Fibroblast of peridontal ligament (primary cell): ENCODE data around the gene ENAH.
A peak's percentile ranks its signal among the peaks of the same experiment; 100 is the strongest.
"Not testable (repeated sequence)": the region's sequence is repeated elsewhere in the genome, so short reads cannot be mapped to it uniquely, and the experiment has no call there.

Experiments used
- DNase-seq: peaks from one replicate; pipeline ENCODE4 v3.0.0-alpha.2; 2010; ENCODE audit errors: extremely low read depth

Gene ENAH

DNA sequence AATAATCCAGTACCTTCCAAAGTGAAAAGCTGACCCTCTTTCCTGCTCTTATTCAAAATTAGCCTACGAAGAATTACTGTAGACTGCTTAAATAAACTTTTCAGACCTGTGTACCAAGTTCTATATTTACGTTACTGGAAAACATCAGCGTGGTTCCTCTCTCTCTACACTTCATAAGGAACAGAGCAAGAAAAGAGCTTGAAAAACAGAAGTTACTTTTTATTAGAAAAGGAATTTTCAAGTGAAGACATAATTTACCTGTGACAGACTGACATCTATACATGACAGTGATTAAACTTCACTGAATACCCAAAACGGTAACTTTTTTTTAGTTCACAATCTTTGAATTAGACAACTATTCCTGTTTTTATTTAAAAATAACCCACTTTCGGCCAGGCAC is 2.7 kb downstream of the ENAH start:
- no peak for DNase-seq

DNA sequence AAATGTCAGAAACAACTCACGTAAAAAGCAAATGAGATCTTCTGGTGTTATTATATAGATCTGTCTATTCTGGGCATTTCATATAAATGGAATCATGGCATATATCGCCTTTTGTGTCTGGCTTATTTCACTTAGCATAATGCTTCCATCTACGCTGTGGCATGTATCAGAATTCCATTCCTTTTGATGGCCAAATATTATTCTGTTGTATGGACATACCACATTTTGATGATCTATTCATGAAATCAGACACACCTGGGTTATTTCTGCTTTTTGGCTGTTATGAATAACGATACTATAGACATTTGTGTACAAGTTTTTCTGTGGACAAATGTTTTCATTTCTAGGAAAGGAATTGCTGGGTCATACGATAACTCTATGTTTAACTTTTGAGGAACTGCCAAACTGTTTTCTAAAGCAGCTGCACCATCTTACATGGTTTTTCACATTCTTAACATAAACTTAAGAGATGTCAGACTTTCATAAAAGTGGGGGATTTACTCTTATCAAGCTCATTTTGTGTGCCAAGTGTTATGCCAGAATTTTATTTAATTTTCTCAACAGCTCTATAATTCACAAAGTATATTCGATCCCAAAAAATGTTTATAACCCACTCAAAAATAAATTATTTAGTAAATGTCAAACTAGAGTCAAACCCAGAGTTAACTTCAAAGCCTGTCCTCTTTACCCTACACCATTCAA is 7.6 kb downstream of the ENAH start:
- peak; percentile 37 for DNase-seq

DNA sequence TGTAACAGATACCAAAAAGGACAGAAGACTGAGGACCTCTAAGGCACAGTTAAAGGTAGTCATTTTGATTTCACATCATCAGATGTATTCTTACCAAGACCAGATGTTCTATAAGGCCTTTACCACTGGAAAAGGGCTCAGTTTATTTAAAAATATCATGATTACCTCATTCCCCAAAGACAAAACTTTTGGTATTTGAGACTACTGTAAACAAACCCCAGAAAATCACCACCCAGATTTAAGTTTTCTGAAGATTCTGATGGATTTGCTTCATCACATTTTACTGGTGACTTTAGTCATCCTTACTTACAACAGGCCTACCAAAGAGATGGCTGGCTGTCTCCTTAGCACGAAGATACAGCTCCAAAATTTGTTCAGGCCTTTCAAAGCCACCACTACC is 8.3 kb downstream of the ENAH start:
- DNase-seq, result peak; percentile 85

DNA sequence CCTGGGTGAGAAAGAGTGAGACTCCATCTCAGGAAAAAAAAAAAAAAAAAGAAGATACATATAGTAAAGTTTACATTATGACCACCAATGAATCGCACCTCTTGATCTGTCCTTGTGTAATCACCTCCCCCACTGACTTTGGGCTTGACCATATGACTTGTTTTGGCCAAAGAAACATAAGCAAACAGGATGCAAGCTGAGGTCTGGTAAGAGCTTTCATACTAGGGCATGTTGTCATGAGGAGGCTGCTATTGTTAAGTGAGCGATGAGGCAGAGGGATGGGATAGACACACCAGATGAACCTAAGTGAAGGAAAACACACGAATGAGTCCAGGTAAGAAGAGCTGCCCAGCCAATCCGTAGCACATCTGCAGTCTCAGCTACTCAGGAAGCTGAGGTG is 10.7 kb downstream of the ENAH start:
- no peak for DNase-seq

DNA sequence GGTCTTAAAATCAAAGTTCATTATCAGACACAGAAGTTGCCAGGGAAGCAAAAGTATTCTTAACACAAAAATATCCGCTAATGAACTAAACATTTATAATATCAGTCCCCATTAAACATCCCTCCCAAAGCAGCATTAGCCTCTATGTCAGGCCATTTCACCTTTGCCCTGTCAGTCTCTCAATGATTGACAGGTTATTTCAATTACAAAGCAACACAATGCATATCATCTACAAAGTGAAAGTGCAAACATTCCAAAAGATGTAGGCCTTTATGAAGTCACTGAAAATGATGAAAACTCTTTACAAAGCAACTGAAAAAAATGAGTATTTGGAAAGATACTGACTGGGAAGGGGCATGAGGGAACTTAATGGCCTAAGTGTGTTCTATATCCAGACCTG is 14.1 kb downstream of the ENAH start:
- no peak for DNase-seq

DNA sequence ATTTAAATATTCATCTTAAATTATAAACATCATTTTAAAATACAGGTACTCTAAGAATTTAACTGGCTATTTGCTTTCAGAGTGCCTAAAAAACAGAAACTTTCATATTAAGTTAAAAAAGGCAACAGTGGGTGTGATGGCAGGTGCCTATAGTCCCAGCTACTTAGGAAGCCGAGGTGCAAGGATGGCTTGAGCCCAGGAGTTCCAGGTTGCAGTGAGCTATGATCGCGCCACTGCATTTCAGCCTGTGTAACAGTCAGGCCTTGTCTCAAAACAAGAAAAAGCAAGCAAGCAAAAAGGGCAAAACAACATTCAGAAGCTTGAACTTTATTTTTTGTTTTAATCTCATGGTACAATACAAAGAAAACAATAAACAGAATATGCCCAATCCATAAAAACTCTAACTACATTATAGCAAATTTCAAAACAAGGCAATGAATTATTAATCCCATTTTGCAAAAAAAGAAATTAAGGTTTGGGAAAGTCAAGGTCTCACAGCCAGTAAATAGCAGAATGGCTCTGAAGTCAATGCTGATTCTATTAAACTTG is 15.2 kb downstream of the ENAH start:
- DNase-seq, result no peak

DNA sequence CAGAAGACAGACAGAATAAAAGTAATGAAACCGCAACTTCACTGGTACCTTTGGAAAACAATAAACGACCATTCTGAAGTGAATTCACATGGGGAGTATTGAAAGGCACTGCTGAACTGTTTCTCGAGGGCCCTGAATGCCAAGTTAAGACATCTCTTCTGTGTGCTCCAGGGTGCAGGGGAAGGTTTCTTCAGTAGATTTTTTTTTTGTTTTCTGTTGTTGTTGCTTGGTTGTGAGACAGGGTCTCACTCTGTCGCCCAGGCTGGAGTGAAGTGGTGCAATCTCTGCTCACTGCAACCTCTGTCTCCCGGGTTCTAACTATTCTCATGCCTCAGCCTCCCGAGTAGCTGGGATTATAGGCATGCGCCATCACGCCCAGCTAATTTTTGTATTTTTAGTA is 15.9 kb downstream of the ENAH start:
- not testable (repeated sequence) for DNase-seq

DNA sequence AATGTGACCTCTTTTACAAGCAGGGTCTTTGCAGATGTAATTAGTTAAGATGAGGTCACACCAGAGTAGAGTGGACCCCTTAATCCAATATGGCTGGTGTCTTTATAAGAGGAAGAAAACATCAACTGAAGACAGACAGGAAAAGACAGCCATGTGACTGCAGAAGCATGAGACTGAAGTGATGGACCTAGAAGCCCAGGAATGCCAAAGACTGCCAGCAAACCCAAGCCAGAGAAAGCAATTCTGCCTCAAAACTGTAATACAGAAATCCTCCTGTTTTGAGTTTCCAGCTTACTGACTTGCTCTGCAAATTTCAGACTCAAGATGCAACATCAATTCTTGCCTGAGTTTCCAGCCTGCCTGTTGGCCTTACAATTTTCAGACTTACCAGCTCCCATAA is 17.3 kb downstream of the ENAH start:
- peak; percentile 80 for DNase-seq

DNA sequence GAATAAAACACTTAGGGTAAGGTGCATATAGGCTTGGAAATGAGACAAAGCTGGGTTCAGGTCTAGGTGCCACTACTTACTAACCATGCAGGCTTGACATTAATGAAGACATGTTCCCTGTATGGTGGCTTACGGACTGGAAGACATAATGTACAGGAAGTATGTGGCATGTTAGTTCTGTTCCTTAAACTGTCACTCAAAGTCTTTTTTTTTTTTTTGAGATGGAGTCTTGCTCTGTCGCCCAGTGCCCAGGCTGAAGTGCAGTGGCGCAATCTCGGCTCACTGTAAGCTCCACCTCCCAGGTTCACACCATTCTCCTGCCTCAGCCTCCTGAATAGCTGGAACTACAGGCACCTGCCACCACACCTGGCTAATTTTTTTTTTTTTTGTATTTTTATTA is 20.1 kb downstream of the ENAH start:
- DNase-seq, result not testable (repeated sequence)

DNA sequence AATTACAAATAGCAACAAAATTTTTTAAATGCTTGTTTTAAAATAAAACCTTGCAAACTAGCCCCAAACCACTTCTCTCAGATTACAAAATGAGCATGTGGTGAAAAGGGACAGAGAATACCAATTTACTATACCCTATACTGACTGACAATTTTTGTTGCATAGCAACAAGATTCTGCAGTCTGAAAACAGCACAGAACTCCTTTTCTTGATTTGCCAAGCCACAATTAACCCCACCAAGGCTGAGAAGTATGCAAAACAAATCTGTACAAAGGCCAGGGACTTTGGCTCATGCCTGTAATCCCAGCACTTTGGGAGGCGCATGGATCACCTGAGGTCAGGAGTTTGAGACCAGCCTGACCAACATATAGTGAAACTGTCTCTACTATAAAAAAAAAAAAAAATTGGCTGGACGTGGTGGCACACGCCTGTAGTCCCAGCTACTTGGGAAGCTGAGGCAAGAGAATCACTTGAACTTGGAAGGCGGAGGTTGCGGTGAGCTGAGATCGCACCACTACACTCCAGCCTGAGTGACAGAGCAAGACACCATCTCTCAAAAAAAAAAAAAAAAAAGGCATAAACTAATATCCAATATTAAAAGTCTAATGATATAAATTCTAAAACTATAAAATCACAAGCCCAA is 21.8 kb downstream of the ENAH start:
- DNase-seq, result peak; percentile 70

DNA sequence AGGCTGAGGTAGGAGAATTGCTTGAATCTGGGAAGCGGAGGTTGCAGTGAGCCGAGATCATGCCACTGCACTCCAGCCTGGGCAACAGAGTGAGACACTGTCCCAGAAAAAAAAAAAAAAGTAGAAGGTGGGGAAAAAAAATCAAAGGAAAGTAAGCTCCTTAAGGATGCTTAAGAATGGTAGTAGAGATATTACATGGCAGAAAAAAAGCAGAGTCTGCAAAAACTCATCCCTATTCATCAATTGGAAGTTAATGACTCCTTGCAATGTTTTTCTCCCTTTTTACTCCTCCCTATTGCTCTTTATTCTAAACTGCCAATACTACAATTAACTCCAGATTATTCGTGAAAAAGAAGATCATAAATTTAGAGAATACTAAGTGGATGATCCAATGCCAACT is 23.4 kb downstream of the ENAH start:
- no peak for DNase-seq

DNA sequence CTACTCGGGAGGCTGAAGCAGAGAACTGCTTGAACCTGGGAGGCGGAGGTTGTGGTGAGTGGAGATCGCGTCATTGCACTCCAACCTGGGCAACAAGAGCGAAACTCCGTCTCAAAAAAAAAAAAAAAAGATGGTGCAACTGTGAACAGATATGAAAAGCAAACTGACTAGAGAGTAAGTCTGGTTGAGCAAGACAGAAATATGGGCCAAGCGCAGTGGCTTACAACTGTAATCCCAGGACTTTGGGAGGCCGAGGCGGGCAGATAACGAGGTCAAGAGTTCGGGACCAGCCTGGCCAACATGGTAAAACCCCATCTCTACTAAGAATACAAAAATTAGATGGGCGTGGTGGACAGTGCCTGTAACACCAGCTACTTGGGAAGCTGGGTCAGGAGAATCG is 24.1 kb downstream of the ENAH start:
- DNase-seq, result not testable (repeated sequence)

DNA sequence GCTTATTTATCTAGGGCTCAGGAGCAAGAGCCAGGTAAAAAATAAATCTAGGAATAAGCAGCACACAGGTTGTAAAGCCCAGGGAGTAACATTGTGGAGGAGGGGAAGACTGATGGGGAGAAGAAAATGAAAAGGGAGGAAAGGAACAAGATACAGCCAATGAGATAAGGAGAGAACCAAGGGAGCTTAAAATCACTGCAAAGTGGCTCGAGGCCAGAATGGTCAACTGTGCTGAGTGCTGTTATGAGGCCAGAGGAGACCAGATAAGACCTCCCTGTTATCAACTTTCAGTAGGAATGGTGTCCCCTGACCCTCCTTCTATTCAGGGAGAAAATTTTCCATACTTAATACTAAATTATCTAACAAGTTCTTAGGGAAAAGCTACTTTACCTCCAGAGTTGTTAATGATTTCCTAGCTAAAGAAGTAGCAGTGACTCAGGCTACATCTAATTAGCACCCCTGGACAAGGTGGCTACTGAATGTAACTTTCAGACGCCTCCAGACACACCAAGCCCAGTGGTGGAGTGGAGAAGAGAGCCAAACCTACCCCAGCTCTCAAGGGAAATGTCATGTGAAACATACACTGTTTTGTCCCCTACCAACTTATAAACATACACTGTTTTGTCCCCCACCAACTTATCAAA is 25.5 kb downstream of the ENAH start:
- no peak for DNase-seq

DNA sequence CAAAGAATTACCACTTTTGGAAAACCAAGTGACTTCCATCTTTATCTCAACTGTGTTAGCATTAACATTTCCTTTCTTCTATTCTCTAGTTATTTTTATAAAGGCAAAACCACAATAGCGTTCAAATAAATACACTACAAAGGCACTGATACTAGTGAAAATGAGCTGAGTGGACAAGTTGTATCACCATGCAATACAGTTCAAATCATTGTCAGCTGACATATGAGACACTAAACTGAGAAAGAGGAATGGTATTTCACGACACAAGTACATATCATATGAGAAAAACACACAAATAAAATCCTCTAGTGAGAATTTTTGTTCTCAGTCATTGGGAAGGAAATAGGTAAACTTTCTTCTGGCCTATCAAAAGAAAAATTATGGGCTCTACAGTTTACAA is 26.2 kb downstream of the ENAH start:
- DNase-seq, result peak; percentile 77

DNA sequence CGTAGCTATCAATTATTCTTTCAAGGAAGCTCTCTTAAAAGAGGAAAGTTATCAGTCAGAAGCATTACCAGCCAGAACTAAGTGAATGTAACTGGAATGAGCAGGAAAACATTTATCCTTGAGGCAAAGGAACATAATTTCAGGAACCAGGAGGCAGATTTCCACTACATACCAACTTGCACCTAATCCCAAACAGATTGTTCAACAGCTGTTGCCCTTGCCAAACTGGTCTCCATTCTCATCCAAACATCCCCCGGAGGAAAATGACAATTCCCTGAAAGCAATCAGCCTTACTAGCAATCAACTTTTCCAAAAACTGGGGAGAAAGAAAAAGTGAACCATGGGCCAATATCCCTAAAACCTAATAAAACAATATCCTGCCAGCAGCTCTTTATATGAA is 35.0 kb downstream of the ENAH start:
- peak; percentile 60 for DNase-seq

DNA sequence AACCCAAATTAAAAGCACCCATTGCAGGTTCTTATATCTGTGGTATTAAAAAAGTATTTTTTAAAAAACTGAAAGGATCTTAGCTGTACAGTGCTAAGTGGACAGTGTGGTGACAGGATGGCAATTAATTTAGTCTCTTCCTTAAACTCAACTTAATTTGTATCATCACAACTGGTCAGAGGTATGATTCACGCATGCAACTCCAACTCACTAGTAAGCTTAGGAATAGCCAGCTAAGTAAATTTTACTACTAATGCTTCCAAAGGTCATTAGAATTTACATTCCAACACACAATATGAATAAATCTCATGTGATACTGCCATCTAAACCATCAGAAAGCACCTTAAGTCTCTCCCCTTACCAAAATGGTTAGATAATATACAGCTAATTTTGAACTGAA is 35.4 kb downstream of the ENAH start:
- DNase-seq, result no peak

DNA sequence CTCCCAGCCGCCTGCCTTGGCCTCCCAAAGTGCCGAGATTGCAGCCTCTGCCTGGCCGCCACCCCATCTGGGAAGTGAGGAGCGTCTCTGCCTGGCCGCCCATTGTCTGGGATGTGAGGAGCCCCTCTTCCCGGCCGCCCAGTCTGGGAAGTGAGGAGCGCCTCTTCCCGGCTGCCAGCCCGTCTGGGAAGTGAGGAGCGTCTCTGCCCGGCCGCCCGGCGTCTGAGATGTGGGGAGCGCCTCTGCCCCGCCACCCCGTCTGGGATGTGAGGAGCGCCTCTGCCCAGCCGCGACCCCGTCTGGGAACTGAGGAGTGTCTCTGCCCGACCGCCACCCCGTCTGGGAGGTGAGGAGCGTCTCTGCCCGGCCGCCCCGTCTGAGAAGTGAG is 37.5 kb downstream of the ENAH start:
- DNase-seq, result not testable (repeated sequence)

DNA sequence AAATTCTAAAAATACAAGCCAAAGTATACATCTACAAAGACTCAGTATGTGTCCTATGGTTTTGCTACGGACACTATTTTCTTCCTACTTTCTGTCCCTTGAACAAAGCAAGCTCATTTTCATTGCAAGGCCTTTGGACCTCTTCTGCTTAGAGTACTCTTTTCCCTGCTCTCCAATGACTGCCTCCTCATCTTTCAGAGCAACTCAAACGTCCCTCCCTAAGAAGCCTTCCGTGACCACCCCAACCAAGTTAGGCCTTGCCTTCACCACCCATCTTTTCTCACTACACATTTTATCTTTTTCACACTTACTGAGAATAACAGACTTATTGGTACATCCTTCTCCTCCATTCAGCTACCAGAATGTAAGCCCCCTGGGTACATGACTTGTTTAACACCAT is 39.9 kb downstream of the ENAH start:
- no peak for DNase-seq

DNA sequence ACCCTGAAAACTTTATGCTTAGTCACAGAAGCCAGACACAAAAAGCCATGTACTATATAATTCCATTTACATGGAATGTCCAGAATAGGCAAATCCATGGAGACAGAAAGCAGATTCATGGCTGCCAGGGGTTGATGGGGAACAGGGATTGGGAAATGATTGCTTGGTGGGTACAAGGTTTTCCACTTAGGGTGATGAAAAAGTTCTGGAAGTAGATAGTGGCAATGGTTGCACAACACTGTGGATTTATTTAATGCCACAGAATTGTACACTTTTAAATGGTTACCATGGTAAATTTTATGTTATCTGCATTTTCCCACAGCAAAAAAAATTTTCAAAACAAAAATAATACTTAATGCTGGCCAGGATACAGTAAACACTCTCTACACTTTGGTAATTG is 40.6 kb downstream of the ENAH start:
- DNase-seq, result peak; percentile 42

DNA sequence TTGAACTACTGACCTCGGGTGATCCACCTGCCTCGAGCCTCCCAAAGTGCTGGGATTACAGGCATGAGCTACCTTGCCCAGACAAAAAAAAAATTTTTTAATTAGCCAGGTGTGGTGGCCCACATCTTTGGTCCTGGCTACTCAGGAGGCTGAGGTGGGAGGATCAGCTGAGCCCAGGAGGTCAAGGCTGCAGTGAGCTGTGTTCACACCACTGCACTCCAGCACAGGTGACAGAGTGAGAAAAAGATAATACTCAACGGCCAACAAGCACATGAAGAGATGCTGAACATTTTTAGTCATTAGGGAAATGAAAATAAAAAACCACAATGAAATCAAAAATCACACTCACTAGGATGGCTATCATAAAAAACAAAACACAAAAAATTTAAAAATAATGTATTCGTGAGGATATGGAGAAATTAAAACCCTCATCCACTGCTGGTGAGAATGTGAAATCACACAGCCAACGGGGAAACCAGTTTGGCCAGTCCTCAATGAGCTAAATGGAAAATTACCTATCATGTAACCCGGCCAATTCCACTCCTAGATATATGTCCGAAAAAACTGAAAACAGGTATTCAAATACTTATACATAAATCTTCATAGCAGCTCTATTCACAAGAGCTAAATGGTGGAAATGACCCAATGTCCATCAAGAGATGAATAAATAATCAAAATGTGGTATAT is 41.2 kb downstream of the ENAH start:
- no peak for DNase-seq

DNA sequence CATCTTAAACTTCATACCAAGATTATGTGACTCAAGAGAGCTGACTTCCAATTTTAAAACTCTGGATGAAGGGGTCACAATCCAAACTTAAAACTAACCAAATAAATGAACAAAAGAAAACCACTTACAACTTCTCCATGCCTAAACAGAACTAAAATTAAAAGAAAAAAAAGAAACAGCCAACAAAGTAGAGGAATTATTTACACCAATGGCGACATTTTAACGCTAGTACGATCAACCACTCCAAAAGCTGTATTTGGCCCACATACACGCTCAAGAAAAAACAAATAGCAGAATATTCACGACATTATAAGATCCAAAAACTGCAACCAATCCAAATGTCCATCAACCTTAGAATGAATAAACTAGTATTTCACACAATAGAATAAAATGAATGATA is 42.4 kb downstream of the ENAH start:
- DNase-seq, result no peak

DNA sequence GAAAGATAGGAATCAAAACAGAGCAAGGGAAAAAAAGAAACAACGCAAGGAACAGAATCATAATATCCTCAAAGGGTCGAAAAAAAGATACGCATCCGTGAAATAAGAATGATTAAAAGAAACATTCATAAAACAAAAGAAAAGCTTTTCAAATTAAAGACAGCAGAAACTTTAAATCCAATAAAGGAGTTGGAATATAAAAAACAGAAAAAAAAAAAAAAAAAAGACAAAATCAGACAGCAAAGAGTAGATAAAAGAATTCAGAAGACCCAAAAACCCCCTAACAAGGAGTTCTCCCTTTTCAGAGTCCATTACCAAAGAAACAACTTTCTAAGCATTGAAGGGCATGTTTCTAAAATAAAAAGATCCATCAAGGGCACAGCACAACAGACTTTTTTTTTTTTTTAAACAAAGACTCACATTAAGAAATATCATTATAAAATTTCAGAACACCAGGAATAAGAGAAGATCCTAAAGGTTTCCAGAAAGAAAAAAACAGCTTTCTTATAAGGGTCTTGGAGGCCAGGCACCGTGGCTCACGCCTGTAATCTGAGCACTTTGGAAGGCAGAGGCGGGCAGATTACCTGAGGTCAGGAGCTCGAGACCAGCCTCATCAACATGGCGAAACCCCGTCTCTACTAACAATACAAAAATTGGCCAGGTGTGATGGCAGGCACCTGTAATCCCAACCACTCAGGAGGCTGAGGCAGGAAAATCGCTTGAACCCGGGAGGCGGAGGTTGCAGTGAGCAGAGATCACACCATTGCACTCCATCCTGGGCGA is 44.7 kb downstream of the ENAH start:
- DNase-seq, result no peak
